GM21717 (cell line): Measurements from ENCODE around the gene GRM7.

Source experiments
- ATAC-seq: cut with Tn5 transposase; IDR thresholded peaks from one replicate; pipeline ENCODE4 v1.9.1; 2021; ENCODE audit warnings: mild to moderate bottlenecking, moderate library complexity; ENCODE audit not compliant: unreplicated experiment

The GRM7 gene

DNA sequence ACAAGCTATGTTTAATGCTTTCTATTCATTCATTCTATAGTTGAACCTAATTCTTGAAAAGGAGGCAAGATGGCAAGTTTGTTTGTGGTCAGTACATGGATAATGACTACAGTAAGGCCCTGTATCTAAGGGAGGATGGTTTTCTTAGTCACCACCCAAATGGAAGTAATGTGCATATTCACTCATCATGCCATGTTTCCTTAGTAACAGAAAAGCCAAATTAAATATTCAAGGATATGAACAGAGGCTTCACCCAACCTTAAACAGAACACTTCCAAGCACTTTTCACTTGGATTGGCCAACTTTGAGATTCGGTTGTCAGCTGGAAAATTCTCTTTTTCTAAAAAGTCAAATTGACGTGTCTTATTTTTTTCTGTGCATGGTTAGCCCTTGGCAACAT is 835.4 kb downstream of the GRM7 start:
- ATAC-seq: no peak

DNA sequence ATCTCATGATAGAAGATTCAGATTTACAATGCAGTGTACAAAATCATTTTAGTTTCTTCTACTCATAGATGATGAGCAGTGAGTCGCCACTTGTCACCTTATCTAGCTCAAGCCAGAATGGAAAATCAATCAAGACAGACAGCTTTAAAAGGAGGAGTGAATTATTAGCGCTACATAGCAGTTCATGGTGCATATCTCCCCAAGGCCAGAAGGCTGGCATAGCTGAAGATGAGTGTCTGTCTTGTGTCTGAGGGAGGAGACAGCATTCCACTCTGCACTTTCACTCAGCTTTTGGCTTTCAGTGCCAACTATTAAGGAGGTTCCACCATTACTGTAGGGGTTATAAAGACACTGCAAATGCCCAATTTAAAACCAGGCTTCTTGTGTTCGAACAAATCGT is 836.6 kb downstream of the GRM7 start:
- no peak for ATAC-seq

DNA sequence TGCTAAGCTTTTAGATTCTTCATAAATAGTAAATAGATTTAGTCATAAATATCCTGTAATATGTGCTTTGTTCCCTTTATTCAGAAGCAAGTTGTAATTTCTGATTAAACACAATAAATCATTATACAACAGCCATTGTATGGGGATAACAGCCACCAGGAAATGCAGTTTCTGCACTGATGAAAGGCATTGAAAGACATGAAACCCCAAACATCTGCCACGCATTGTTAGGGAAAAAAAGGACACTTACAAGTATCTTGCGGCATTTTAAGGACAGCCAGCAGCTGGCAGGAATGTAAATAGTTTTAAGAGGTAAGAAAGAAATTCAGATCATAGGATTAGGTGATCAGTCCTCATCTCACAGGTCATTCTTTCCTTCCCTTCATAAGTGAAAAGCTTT is 839.6 kb downstream of the GRM7 start:
- ATAC-seq: no peak

DNA sequence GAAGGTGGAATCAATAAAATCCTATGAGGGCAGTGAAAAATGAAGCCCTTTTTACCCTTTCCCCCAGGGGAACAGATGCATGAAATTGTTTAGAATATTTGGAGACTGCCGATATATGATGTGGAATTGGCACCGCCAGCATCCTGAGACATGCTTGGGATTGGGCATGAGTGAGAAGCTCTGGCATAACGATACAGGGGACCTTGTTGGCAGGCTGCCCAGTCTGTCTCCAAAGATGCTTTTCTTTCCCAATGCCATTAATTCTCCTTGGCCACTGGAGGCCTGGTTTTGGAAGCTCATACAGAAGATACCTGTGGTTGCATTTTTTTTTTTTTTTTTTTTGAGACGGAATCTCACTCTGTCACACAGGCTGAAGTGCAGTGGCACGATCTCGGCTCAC is 840.1 kb downstream of the GRM7 start:
- ATAC-seq: no peak

DNA sequence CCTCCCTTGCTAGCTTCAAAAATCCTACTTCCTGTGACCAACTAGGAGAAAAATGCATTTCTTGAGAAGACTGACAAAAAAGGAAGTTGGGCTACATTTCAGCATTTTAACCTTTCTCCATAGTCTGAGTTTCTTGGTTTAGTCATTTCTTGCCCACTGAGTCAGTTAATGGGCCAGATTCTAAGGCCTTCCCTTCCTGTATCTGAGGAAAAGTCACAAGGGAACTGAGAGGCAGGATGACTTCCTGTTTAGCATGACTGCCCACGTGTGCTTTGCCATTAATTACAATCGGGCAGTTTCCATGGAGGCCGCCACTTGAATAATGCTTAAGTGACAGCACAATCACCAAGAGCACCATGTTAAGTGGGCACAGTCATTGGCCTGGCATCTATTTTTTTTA is 846.3 kb downstream of the GRM7 start:
- ATAC-seq: no peak

DNA sequence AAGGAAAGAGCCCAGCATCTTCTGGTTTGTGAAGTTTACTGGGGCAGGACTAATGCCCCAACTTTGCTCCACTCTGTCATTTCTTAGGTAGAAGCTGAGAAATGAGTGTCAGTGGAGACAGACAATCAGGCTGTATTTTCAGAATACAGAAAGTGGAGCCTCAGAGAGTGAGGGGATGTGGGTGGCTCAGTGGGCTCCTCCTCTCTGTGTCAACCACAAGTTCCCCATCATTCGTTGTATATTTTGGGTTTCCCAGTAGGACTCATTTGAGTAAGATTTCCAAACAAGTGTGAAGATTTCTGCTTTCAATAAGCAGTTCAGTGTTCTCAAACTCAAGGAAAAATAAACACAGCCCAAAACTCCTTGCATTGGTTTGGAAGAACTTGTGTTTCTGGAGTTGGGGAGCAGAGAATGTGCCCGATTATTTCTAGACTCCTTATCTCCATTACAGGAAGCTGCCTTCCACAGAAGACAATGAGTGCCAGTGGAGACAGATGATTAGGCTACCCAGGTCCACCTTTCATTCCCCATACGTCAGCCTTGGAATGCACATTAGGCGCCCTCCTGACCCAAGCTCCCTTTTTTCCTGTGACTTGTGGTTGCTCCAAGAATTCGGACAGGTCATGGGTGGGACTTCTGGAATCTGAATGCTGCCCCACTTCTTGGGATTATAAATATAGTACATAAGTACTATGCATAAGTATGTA is 848.6 kb downstream of the GRM7 start:
- ATAC-seq: no peak

DNA sequence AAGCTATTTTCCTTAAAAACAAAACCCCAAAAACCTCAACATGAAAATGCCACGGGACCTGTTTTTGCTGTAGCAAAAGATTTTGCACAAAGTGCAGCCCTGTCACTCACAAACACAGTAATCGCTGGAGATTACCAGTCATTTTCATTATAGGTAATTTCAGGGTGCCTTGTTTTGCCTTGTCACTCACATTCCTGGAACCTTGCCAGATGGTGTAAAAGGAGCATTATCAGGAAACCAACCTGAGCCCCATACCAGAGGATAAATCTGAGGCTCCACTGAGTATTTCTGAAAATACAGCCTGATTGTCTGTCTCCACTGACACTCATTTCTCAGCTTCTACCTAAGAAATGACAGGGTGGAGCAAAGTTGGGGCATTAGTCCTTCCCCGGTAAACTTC is 849.4 kb downstream of the GRM7 start:
- ATAC-seq: no peak

DNA sequence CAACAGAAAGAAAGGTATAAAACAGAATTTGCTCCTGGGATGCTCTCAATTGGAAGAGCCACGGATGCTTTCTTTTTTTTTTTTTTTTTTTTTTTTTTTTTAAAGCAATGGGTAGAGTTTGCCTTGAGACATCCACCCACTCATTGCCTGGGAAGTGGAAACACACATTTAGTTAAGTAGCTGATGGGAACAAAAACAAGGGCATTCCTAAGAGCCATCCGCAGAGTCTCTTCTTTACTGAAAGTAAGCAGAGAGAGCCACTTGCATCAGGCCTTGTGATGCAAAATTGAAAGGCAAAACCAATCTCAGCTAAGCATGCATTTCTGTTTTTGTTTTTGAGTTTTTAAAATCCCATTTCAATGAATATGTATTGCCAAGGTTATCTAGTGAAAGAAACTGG is 852.8 kb downstream of the GRM7 start:
- no peak for ATAC-seq

DNA sequence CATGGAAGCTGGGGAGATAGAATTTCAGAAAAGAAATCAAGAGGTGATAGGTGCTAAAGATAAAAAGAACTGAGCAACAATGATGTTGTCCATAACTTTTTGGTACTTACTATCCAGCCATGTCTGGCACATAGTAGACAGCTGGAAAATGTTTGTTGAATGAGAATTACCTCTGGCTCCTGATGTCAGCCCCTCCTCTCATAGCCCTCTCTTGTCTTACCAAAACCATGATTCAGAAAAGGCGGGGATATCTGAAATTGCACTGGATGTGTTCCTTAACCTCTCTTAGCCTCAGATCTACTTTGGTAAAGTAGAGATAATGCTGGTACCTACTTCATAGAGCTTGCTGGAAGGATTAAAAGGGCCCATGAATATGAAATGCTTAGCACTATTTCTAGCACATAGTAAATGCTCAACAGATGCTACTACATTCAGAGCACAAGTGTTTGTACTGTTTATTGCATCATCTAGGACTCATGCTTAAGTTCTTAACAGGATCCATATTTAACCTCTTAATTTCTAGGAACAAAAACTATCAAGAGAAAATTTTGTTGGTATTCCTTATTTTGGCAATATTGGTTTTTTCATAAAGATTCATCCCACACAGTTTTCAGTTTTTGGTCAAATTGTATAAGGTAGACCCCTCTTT is 859.9 kb downstream of the GRM7 start:
- no peak for ATAC-seq

DNA sequence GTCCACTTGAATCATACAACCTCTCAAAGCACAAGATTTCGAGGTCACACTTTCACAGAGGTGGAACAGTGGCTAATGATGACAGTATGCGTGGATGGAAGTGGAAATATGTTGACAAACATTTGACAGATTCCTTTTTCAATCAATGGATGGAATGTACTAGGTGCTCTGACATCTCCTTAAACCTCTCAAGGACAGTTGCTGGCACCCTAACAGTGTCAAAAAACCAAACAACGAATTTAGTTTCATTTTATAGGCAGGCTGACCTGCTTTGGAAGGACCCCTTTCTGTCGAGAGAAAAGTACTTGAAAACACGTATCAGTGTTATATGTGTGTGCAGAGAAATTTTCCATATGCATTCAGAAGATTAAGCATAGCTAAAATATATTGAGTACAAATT is 861.0 kb downstream of the GRM7 start:
- ATAC-seq: no peak

DNA sequence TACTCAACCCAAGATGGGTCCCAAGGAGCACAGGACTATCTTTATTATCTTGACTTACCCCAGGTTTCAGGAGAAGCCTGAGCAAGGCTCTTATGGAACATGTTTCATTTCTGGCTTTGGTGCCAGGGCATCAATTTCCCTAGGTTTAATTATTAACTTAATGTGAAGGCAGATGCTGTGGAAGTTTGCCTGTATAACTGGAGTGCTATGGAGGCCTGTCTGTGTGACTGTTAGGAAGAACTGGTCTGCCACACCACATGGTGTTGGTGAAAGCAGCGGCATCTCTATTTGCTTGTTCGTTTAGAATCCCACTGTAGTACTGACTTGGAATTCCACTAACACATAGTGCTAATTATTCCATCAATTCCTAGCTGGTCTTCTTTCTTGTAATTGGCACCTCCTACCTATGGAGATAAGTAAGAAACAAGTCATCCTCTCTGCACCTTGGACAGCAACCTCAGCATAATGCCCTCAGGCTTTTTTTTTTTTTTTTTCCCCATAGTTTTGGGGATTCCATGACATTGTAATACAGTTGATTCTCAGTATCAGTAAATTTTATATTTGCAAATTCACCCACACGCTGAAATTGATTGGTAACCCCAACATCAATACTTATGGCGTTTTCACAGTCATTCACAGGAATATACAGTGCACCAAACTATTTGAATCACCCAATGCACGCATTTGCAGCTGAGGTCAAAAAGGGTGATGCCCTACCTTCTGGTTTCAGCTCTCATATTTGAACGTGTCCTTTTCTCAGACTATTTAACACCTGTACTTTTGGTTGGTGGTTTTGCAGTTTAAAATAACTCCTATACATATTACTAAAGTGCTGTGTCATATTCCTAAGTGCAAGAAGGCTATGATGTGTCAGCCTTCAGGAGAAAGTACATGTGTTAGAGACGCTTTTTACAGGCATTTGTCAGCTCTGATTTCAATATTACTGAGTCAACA is 867.9 kb downstream of the GRM7 start:
- ATAC-seq: no peak

DNA sequence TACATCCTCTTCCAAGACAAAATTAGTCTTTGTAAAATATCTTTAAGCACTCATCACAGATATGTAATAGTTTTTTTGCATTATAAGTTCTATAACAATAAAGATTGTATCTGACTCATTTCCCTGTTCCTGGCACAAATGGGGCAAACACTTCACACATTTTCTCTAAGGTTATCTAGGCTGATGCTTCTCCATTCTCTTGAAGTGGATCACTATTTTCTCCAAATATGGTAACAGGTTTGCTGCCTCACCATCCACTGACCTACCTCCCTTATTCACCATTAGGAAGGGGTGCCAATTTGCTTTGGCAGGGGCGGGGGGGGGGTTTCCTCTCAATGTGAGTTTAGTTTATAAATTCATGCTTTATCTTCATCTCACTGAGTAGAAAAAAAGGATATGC is 873.0 kb downstream of the GRM7 start:
- ATAC-seq: no peak

DNA sequence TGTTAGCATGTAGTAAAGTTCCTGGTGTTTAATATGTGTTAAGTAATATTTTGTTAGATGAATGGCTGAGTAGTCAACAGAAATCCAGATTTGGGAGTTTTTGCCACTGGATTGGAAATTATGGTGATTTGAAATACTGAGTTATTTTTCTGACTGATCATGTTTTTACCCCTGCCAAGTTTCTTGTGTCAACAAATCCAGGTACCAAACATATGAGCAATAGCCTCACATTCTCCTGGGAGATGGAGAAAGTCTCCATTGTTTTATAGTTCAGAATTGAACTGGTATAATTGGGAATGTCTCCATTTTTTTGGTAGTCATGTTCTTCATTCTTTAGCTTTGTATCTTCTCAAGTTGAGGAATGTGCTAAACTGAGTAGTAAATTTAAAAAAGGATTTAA is 873.5 kb downstream of the GRM7 start:
- no peak for ATAC-seq

DNA sequence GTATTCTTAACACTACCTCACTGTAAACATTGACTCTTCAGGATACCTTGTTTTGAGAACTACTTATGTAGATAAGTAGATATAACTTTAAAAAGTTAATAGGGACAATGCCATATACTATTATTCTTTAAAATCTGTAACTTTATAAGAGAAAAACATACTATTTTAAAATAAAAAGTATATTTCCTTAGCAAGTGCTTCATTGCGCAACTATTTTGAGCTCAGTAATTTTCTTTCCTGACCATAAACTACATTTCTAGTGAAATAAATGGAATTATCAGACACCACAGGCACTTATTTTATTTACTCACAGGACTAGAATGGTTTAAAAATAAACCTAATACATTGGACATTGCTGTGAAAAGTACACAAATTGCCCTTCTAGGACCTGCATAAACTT is 876.3 kb downstream of the GRM7 start:
- no peak for ATAC-seq

DNA sequence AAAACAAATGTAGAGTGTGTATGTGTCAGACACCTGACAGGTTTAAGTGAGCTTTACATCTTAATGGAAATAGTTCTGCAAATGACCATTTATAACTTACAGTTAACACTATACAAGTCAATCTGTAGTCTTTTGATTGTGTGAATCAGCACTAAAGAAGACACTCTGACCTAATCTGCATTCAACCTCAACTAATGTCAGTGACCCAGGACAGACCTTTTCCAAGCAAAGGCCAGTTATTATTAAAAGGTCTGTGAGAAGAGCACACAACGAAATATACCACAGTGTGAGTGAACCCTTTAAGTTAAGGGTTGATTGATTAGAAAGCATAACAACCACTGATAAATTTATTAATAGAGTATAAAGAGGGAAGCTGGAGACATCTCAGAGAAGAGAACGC is 878.8 kb downstream of the GRM7 start:
- no peak for ATAC-seq

DNA sequence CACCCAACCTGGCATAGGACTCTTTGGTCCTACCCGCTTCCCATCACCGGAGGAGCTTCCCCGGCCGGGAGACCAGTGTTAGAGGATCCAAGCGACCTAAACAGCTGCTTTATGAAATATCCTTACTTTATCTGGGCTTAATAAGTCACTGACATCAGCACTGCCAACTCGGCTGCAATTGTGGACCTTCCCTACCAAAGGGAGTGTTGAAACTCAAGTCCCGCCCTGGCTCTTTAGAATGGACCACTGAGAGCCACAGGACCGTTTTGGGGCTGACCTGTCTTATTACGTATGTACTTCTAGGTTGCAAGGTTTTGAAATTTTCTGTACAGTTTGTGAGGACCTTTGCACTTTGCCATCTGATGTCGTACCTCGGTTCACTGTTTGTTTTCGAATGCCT is 879.5 kb downstream of the GRM7 start:
- ATAC-seq: no peak

DNA sequence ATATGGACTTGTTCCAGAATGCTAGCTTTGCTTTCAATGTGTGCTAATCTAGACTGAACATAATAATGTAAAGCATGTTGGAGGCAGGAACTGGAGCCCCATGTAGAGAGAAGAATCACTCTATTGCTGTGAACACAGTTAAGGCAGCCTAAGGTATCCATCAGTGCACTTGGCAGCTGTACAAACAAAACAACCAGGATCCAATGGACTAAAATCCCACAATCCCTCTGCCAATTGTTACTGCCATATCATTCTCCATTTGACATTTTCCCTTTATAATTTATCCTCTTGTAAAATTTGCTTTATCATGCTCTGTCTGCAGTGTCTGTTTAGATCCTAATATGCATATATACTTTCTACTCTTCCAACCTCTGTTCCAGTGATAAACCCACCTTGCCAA is 883.9 kb downstream of the GRM7 start:
- no peak for ATAC-seq

DNA sequence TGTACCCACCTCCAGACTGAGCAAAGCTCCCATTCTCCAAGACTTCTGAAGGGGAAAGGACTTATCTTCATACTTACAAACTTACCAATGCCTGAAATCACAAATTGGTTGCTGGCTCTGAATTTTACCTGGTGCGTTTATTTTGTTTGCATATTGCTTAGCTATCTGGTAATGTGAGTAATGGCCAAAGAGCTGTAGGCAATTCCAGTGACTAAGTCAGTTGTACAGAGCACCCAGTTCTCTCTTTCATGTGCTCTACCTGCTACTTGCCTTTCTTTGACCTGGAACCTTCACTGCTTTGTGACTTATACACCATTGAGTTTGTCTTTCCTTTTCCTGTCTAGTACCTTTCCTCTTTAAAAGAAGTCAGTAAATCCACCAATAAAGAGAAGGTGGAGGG is 884.8 kb downstream of the GRM7 start:
- ATAC-seq: no peak

DNA sequence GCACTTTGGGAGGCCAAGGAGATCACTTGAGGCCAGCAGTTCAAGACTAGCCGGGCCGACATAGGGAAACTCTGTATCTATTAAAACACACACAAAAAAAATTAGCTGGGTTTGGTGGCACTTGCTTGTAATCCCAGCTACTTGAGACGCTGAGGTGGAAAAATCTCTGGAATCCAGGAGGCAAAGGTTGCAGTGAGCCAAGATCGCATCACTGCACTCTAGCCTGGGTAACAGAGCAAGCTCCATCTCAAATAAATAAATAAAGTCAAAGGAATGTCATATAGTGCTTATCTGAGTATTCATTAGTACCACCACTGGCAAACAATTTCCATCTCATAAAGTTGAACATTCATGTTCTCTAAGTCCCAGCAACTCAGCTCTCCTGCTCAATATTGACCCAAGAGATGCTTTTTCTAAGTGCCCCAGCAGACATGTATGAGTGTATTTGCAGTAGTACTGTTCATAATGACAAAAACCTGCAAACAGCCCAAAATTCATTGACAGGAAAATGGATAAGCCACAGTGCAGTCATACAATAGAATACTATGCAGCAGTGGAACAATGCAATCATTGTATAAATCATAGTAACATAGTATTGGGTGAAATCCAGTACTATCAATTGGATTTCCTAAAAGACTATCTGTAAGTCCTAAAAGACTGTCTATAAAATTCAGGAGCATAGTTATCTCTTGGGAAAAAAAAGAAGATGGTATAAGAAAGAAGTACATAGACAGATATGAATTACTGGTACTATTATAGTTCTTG is 889.2 kb downstream of the GRM7 start:
- ATAC-seq: no peak

DNA sequence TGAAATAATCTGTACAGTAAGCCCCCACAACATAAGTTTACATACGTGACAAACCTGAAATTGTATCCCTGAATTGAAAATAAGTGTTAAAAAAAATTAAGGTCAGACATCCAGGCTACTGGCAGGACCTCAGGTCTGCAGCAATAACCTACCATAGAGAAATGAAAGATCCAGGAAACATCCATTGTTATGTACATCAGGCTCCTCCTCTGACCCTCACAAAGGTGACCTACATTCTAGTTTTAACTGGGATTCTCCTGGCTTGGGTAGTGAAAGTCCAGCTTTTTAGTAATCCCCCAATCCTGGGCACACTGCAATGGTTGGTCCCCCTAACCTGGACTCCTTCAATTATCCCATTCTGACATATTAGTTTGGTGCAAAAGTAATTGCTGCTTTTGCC is 891.1 kb downstream of the GRM7 start:
- ATAC-seq: no peak
